Right lung (tissue), 5 donors: ENCODE results near the gene TTLL11. TPM values are rescaled to one million over a fixed set of nuclear protein-coding genes. Genes with fewer than 3 reads are reported as not detected.
"Not testable (repeated sequence)": the region's sequence is repeated elsewhere in the genome, so short reads cannot be mapped to it uniquely, and the experiment has no call there.

Experiments used
- DNase-seq, 2 donors: peaks; one replicate each; pipeline ENCODE4 v3.0.0-alpha.2; 2013
- polyA plus RNA-seq, 5 donors: library from polyadenylated mRNA; unstranded; fragments of 120-200 nt; gene quantifications; one replicate each; pipeline versions ENCODE4 v1.2.1 to v1.2.3, GENCODE V29; 2013; ENCODE audit warnings: inconsistent platforms in 1 of 5, low replicate concordance in 1 of 5; ENCODE audit not compliant: insufficient read length in 5 of 5, insufficient read depth in 1 of 5

Gene TTLL11
- polyA plus RNA-seq, 5 donors, result 8.3 to 11.7 (median 10.0) TPM

DNA sequence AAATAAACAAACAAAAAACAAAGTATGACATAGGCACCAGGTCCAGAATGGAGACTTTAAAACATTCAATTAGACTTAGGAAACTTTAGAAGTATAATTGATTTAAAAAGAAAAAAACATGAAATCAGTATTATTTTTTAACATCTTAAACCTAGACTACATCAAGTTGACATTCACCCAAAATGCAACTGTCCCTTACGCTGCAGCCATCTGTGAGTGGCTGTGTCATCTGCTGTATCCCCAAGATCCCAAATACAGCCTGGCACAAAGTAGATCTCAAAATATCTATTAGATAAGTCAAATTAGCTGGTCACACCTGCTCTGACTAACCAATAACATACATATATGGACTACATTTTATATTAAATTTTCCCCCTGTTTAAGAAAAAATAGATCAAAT, 7.8 kb downstream of the TTLL11 start:
- DNase-seq, result no peak

DNA sequence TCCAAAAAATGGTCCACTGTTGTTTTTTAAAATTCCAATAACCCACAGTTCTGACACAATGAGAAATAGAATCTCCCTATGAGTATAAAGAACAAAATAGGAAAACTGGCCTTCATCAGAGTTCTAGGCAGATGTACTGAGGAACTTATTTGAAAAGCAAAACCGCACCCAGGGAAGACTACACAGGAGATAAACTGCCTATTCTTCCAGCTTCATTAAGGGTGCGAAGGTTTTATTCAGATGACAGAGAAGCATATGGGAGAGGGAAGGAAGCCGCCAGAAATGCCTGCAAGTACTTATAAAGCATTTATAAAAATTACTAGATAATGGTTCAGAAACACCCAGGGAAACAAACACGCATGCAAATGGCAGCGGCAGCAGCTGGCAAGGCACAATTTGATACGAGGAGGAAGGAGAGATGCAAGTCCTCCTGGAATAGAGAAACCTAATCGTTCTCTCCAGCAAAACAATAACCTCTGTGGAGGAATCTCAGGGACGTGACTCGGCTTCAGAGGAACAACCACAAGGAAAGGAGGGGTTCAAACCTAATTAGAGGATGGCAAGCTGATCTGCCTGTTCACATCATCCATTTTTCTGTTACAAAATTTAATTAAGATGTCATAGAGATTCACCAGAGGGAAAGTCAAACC, 9.0 kb downstream of the TTLL11 start:
- DNase-seq, result no peak

DNA sequence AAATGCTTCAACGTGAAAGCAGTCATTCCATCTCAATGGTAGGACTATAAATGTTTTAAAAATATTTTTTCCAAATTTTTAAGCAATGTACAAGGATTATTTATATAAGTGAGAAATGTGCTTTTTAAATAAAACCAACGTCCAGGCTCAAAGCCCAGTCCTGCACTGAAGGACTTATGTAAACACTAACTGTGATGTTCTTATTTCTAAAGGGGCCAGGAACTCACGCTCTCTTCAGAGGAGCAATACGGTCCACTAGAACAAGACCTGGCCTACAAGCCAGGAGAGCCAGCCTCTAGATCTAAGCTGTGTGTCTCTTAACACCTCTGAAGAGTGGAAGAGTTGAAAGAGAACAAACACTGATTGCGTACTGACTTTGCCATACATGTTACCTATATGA, 12.1 kb downstream of the TTLL11 start:
- DNase-seq, result peak in 1 of 2 donors; percentile 39

DNA sequence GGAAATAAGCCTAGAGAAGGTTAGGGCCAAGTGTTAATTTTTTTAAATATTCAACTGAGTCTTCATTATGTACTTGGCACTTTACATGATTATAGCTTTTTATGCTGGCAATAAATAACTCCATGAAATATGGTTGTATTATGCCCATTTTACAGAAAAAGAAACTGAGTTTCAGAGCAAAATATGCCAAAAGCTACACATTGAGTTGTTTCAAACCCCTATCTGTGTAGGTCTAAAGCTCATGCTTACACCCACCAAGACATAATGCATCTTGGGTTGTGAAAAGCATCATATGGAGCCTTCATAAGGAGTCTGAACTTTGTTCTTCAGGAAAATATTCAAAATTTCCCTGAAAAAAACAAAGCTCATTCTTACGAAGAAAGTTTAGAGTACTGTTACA, 14.6 kb downstream of the TTLL11 start:
- no peak for DNase-seq

DNA sequence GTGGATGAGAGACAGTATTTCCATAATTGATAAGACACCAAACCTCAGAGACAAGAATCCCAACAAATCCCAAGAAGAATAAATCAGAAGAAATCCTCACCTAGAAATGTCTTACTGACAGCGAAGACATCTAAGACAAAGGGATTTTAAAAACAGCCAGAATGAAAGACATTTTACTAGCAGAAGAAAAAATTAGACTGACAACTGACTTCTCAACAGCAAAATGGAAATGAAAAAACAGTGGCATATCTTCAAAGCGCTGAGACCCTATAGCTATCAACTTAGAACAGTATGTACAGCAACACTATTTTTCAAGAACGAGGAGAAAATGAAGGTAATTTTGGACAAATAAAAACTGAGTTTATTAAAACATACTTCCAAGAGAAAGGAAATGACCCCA, 16.3 kb downstream of the TTLL11 start:
- DNase-seq, result no peak

DNA sequence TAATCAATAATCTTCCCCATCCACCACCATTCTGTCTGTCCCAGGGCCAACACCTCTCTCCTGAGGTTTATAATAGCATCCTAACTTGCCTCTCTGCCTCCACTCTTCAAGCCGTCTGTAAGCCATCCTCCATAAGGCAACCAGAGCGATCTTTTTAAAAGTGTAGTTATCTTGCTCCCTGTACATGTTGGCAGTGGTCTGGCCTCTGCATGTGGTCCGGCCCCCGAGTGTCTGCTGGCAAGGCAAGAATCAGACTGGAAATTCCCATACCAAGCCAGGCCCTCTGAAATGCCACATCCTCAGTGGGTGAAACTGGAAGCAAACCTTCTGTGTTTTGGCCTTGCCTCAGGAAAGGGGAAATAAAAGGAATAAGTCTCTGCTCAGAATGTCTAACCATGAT, 17.0 kb downstream of the TTLL11 start:
- no peak for DNase-seq

DNA sequence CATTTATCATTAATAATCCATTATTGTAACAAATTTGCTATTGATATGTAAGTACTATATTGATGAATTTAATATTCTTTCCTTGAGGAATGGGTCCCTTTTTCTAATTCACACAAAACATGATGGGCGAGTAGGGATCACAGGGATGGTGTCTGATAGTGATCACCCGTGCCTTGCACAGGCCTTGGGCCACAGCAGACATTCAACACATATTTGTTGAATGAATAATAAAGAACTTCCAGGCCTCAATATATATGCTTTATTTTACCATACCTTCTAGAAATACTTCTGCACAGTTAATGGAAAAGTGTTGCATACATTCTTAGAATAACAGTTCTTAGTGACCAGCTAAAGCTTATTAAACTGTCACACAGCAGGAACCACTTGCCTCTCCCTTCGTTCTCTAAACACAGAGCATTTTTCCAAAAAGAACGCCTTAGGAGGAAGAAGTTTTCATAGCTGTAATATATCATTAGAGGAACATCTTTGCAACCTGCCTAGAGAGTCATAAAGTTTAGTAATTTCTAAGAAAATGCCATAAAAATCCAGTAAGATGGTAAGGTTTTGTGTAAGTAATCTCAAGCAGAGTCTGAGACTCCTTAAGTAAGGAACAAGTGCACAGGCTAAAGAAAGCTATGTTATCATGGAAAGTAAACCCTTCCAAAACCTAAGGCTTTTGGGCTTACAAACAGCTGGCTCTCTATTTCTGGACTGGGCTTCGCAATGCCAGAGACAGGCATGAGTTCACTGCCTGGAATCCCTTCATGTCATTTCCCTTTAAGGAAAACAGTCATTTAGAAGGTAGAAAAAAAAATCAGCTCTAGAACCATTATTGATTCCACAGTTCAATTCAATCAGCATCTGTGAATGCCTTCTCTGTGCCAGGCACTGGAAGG, 17.7 kb downstream of the TTLL11 start:
- no peak for DNase-seq

DNA sequence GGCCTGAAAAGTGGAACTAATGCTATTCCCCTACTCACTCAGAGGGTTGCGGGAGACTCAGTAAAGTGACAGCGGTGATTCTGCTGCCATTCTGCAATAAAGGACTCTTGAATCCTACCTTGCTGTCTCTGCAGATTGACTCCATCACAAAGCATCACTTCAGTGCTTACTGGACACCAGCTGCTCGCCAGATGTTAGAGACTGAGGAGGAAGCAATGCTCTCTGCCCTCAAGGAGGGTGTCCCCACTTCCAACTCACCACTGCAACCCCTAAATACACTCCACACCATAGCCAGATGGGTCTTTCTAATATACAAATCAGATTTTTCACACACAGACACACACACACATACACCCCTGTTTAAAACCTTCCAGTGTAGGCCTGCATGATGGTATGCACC, 21.4 kb downstream of the TTLL11 start:
- DNase-seq, result no peak

DNA sequence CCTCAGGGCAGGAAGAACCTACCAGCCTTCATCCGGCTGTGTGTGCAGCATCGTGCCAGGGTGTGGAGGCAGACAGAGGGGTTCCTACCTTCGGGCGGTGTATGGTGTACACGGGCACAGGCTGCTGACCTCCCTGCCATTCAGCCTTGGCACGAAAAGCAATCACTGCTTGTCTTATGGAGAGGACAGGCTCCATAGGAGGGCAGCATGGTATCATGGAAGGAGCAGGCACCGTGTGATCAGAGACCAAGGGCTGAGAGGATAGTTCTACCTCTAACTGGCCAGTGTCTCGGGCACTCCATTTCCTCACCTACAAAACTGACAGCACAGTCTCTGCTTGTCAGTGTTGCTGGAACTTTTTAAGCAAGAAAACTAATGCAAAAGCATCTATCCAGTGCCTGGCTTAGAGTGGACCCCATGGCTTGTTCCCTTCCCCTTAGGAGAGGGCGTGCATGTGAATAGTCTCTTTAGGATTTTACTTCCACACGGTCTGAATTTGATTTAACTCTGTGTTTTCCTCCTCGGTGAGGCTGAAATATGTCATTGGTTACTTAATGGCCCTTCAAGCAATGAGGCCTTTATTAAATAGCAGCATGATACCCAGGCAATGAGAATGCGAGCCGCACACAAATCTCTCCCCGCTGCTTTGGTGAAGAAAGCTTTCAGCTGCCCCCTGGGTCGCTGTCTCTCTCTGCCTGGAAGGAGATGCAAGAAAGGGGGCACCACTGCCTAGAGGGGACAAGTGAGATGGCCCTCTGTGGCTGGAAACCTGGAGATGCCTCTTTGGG, 22.2 kb downstream of the TTLL11 start:
- DNase-seq, result no peak

DNA sequence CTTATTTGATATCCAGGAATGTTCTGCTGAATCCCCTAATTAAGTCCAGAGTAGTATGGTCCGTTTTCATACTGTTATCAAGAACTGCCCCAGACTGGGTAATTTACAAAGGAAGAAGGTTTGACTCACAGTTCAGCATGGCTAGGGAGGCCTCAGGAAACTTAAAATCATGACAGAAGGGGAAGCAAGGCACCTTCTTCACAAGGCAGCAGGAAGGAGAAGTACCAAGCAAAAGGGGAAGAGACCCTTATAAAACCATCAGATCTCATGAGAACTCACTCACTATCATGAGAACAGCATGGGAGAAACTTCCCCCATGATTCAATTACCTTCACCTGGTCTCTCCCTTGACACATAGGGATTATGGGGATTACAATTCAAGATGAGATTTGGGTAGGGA, 26.4 kb downstream of the TTLL11 start:
- not testable (repeated sequence) for DNase-seq

DNA sequence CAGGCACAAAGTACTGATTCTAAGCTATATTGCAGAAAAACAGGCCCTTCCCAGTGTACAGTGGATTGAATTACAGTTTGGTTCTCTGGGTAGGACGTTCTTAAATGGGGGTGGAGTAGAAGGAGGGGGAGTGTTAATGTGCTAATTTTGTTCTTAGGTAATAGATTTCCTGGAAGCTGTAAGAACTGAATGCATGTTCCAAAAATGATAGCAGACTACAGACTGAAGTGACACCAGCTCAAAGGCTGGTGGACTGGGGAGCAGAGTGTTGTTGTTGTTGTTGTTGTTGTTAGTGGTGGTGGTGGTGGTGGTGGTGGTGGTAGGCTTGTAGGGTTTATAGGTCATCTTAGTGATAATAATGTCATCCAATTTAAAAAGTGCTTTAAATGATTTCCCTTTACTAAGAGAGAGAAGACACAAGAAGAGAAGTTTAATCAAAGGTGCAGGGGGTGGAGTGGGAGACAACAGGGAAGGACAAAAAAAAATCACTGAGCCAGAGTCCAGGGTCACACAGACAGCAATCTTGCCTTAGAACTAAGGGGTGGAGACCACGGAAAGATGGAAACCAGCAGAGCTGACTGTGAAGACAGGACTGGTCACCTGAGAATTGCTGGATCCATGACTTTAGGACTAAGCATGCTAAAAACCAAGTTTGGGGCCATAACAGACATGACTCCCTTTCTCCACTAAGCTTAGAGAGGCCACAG, 27.0 kb downstream of the TTLL11 start:
- DNase-seq, result no peak

DNA sequence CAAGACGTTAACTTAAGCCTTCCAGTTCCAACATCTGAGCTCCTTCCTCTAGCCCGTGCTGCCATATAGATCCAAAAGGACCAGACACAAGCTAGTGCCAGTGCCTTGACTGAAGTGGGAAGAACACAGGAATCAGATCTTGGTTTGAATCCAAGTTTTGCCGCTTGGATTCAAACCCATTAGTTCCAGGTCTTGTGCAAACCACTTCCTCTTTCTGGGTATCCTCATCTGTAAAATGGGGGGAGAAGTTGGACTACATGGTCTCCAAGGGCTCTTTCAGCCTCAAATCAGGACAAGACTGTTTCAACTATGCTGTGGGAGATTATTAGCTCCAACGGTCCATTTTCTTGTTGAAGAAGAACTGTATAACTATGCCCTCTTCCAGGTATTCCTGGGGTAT, 32.6 kb downstream of the TTLL11 start:
- no peak for DNase-seq

DNA sequence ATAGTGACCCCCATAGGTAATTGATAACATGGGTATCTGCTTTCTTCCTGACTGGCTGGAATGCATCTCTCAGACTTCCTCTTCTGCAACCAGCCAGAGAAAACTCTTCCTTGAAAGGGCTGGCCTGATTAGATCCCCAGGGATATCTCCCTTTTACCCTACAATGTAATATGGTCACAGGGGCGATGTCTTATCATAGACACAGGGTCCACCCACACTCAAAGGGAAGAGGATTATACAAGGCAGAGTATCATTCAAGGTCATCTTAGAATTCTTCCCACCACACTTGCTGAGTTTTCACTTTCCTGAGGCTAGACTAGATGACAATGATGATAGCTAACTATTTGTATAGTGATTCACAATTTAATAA, 33.2 kb downstream of the TTLL11 start:
- DNase-seq, result no peak

DNA sequence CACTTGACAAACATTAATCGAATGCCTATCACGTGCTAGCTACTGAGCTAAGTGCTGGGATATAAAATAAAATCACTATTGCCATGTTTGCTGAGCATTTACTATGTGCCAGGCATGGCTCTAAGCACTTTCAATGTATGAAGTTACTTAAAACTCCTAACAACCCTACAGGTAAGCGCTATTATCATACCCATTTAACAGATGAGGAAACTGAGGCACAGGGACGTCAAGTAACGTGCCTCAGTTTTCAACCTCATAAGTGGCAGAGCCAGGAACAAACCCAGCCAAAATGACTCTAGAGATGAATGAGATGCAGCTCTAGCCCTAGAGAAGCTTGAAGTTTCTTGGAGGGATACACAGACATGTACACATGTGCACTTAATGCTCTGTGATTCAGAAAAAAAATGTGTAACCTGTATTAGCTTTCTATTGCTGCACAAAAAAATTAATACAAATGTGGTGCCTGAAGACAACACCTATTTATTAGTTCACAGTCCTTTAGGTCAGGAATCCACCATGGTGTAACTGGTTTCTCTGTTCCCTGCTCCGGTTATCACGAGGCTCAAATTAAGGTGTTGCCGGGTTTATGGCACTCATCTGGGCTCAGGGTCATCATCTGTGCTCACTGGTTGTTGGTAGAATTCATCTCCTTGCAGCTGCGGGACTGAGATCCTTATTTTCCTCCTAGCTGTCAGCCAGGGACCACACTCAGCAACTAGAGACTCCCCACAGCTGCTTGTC, 33.7 kb downstream of the TTLL11 start:
- DNase-seq, result no peak

DNA sequence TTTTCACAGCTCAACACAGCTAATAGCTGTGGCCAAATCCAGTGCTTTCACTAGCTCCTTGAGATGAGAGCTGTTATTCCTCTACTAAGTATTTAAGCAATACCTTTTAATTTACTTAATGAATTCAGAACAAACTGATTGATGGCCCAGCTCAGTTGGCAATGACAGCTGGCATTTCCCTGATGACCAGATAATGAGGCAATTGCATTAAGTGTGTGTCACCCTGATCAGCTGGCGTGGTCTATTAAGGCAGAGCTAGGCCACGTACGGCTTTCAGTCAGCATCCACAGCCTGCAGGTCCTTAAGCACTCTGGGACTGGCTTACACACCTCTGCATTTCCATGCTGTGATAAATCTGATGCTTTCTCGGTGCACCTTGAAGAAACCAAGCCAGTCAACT, 34.4 kb downstream of the TTLL11 start:
- DNase-seq, result no peak

DNA sequence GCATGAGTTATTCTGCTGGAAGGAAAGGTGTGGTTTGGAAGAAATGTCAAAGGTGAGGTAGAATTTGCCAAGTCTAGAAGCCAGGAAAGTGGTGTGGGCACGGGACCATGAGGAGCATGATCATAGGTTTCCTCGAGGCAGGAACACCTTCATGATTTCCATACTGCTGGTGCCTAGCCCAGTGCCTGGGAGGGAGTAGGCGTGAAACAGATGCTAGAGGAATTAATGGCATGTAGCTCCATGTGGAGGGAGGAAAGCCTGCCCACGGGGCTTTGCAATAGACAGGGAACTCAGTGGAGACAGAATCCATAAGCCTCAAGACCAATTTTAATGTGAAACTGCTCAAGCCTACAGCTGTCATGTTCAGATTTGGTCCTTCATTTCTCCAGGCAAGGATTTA, 35.1 kb downstream of the TTLL11 start:
- no peak for DNase-seq

DNA sequence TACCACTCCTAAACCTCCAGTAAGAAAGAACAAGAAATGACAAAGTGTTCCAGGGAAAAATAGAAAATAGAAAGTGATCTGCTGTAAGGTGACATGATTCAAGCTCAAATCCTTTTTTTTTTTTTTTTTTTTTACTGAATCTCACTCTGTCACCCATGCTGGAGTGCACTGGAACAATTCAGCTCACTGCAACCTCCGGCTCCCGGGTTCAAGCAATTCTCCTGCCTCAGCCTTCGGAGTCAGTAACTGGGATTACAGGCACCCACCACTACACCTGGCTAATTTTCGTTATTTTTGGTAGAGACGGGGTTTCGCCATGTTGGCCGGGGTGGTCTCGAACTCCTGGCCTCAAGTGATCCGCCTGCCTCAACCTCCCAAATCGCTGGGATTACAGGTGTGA, 35.9 kb downstream of the TTLL11 start:
- no peak for DNase-seq

DNA sequence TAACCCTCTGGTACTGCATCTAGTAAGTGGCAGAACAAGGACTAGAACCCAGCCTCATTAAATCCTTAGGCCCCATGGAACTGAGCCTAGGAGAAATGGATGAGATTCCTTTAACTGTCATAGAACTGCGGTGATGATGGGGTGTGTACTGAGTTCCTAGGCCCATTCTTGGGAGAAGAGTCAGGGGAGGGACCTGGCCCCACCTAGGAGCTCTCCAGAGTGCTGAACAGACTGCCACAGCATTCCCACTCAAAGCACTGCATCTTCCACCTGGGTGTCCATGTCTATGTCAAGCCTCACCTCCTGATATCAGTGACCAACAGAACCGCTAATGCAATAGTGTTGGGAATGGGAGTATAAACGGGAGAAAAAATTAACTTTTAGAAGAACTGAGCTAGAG, 36.6 kb downstream of the TTLL11 start:
- no peak for DNase-seq

DNA sequence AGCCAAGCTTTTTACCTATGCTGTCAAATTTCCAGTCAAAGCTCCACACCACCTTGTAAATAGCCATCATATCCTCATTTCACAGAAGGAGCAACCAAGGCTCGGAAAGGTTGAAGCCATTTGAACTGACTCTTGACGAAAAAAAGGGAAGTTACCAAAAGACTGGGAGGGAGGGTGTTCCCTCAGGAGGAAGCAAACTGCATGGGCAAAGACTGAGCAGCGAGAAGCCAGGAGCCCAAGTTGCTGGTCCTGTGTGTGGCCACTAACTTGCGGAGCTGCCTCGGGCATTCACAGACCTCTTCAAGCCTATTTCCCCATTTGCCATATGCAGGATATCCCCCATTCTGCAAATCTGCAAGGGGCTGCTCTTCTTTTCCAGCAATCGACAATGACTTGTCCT, 37.4 kb downstream of the TTLL11 start:
- no peak for DNase-seq

DNA sequence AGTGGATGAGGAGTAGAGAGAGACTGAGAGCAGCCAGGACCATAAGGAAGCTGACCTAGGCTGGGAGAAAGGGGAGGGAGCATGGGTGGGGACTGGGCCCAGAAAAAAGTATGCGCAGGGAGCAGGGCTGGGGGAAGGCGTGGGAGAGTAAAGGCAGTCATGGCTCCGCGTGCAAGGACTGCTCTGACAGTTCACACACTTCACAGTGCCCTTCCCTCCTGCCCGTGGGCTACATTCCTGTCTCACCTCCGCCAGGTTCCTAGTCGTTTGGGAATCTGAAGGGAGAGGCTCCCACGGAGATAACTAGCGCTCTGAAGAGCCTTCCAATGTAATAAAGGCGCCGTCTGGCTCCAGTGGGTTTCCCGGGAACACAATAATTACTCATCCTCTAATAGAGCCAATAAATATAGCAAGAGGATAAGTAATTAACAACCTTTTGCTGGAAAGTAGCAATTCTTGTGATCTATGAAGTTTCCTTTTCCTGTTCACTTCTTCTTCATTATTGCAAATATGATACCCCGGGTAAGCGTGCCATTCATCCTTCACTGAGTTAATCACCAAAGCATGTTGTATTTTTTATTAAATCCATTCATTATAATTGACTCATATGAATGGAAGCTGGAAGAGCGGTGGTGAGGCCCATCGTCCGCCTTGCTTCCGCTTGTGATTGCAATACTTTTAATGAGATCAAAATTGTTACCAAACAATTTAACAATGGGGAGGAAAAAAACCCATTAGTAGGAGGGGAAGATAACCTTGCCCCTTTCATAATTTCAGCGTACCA, 39.3 kb downstream of the TTLL11 start:
- no peak for DNase-seq

DNA sequence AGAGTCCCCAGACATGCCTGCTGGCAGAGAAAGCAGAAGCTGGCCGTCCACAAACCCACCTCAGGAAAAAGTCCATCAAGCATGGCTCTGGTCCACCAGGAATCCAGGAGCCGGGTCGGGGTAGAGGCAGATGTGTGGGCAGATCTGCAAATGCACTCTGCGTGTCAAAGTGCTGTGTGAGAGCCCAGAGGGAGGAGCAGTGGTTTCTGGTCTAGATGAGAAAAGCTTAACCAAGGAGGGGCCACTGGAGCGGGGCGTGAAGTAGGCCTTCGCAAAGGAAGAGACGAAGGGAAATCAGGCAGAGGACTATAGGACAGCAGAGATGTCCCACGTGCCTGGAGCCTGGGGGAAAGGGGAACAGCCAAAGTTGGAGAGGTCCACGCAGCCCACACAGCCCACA, 40.0 kb downstream of the TTLL11 start:
- DNase-seq, result no peak
